HEK293T (cell line): ENCODE data around the gene TAAR5.

ENCODE experiments used
- ARNT ChIP-seq: fragments of 450-650 bp; IDR thresholded peaks from 2 replicates; pipeline ENCODE4 v1.6.1; 2017; ENCODE audit warnings: mild to moderate bottlenecking
- BHLHE40 ChIP-seq: fragments of 450-650 bp; IDR thresholded peaks from 2 replicates; pipeline ENCODE4 v1.6.1; 2016; ENCODE audit warnings: mild to moderate bottlenecking, moderate library complexity, borderline replicate concordance
- CTBP1 ChIP-seq: fragments of 450-650 bp; IDR thresholded peaks from 2 replicates; pipeline ENCODE4 v1.6.1; 2016; ENCODE audit warnings: borderline replicate concordance
- ELF4 ChIP-seq: fragments of 450-650 bp; IDR thresholded peaks from 2 replicates; pipeline ENCODE4 v1.6.1; 2017; ENCODE audit warnings: antibody characterized with exemption
- FOXK2 ChIP-seq: fragments of 450-650 bp; IDR thresholded peaks from 2 replicates; pipeline ENCODE4 v1.6.1; 2016; ENCODE audit warnings: mild to moderate bottlenecking
- FOXM1 ChIP-seq: fragments of 450-650 bp; IDR thresholded peaks from 2 replicates; pipeline ENCODE4 v1.6.1; 2017; ENCODE audit warnings: mild to moderate bottlenecking, borderline replicate concordance
- HDGF ChIP-seq: fragments of 450-650 bp; IDR thresholded peaks from 2 replicates; pipeline ENCODE4 v1.6.1; 2017; ENCODE audit warnings: antibody characterized with exemption, borderline replicate concordance
- L3MBTL2 ChIP-seq: fragments of 450-650 bp; conservative IDR thresholded peaks from 2 replicates; pipeline ENCODE4 v1.6.1; 2016; ENCODE audit warnings: mild to moderate bottlenecking
- LEF1 ChIP-seq: fragments of 450-650 bp; IDR thresholded peaks from 2 replicates; pipeline ENCODE4 v1.6.1; 2017; ENCODE audit warnings: mild to moderate bottlenecking, borderline replicate concordance
- PKNOX1 ChIP-seq: fragments of 450-650 bp; IDR thresholded peaks from 2 replicates; pipeline ENCODE4 v1.6.1; 2016
- SP1 ChIP-seq: fragments of 450-650 bp; IDR thresholded peaks from 2 replicates; pipeline ENCODE4 v1.6.1; 2017
- SUZ12 ChIP-seq: fragments of 450-650 bp; IDR thresholded peaks from 2 replicates; pipeline ENCODE4 v1.6.1; 2016; ENCODE audit warnings: mild to moderate bottlenecking
- TARDBP ChIP-seq: fragments of 450-650 bp; IDR thresholded peaks from 2 replicates; pipeline ENCODE4 v1.6.1; 2016
- ZNF384 ChIP-seq: fragments of 450-650 bp; IDR thresholded peaks from 2 replicates; pipeline ENCODE4 v1.6.1; 2016

- TF ChIP-seq CTBP1 (no peak), ZNF384 (no peak), SP1 (no peak), FOXM1 (no peak), LEF1 (no peak), SUZ12 (no peak), HDGF (no peak), PKNOX1 (no peak), FOXK2 (no peak), ARNT (no peak), TARDBP (no peak), L3MBTL2 (no peak), ELF4 (no peak), BHLHE40 (no peak)
These were observed 18.1 kb upstream of the TAAR5 start for GRCh38 chr6:132607544-132608233.
